Gastrocnemius medialis (tissue), 4 donors: Measurements from ENCODE around the gene DDRGK1.

ENCODE experiments used
- POLR2A ChIP-seq, 2 donors: fragments of 450-650 bp; IDR thresholded peaks; one replicate each; pipeline ENCODE4 v1.6.1; 2017; ENCODE audit warnings: antibody characterized with exemption in 2 of 2, mild to moderate bottlenecking in 2 of 2, moderate library complexity in 2 of 2
- TF ChIP-seq, protein P1 (sequence below), 5 experiments: fragments of 450-650 bp in 3 of 5; fragments of 200-600 bp in 2 of 5; sonication (generic) in 2 of 5; IDR thresholded peaks in 4 of 5; conservative IDR thresholded peaks in 1 of 5; 1 replicate in 4 of 5; 2 replicates in 1 of 5; pipeline ENCODE4 v1.5.1; 2016 to 2019; ENCODE audit warnings: antibody characterized with exemption in 5 of 5, mild to moderate bottlenecking in 3 of 5, moderate library complexity in 3 of 5

DNA sequence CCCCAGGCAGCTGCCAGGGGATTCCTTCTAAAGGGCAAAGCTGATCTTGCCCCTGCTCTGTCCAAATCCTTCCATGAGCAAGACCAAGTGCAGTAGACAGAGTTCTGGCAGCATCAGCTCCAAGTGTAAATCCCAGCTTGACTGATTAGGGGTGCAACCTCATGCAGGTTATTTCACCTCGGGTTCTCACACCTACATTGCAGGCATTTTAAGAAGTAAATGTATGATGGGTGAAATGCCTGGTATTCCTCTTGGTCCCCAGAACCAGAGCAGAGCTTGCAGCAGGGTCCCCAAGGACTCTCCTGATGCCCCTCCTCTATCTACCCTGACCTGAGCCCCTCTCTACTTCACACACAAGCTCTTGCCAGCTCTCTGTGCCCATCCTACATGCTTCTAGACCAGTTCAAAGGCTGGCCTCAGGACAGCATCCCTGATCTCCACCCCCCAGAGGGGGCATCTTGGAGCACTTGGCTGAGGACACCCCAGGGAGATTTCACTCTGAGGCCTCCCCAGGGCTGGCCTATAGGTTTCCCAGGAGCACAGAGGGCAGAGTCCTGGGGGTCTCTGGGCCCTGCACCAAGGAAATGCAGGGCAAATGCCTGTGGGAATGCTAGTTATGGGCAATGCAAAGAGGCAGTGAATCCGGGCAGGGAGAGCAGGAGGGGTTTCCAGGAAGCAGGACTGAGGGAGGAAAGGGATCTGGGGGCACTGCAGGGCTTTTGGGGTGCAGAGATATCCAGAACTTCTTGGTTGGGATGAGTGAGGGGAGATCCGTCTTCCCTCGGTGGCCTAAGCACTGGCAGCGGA, 32.2 kb downstream of the DDRGK1 start:
- TF ChIP-seq, protein P1, sequence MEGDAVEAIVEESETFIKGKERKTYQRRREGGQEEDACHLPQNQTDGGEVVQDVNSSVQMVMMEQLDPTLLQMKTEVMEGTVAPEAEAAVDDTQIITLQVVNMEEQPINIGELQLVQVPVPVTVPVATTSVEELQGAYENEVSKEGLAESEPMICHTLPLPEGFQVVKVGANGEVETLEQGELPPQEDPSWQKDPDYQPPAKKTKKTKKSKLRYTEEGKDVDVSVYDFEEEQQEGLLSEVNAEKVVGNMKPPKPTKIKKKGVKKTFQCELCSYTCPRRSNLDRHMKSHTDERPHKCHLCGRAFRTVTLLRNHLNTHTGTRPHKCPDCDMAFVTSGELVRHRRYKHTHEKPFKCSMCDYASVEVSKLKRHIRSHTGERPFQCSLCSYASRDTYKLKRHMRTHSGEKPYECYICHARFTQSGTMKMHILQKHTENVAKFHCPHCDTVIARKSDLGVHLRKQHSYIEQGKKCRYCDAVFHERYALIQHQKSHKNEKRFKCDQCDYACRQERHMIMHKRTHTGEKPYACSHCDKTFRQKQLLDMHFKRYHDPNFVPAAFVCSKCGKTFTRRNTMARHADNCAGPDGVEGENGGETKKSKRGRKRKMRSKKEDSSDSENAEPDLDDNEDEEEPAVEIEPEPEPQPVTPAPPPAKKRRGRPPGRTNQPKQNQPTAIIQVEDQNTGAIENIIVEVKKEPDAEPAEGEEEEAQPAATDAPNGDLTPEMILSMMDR (IDR thresholded peaks at IDR 0.05 in 4 of 5, conservative IDR thresholded peaks at IDR 0.05 in 1 of 5) = no peak
- TF ChIP-seq POLR2A (IDR thresholded peaks at IDR 0.05) = no peak
